EL (cell line): ENCODE results near the gene CFAP61.

Experiments
- DNase-seq: peaks from one replicate; pipeline ENCODE4 v3.0.0-alpha.2; 2016

The CFAP61 gene

GRCh38 chr20:20034486-20034885 lies 17.8 kb upstream of the CFAP61 start:
- peak; percentile 46 for DNase-seq

- no peak for DNase-seq
Measured at GRCh38 chr20:20036756-20037155, 15.6 kb upstream of the CFAP61 start.

DNA sequence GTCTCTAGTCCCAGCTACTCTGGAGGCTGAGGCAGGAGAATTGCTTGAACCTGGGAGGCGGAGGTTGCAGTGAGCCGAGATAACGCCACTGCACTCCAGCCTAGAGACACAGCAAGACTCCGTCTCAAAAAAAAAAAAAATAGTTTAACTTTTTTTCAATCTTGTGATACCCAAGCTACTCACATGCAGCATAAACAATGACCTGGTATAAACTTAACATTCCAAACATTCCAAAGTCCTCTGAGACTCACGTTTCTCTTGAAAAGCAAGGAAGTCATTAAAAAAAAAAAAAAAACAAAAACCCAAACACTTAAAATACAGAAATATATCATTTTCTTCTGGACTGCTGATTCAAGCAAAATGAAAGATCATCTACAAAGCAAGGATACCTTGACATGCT lies 14.4 kb upstream of the CFAP61 start:
- peak; percentile 76 for DNase-seq

GRCh38 chr20:20038586-20038985 lies 13.7 kb upstream of the CFAP61 start:
- DNase-seq: no peak

DNA sequence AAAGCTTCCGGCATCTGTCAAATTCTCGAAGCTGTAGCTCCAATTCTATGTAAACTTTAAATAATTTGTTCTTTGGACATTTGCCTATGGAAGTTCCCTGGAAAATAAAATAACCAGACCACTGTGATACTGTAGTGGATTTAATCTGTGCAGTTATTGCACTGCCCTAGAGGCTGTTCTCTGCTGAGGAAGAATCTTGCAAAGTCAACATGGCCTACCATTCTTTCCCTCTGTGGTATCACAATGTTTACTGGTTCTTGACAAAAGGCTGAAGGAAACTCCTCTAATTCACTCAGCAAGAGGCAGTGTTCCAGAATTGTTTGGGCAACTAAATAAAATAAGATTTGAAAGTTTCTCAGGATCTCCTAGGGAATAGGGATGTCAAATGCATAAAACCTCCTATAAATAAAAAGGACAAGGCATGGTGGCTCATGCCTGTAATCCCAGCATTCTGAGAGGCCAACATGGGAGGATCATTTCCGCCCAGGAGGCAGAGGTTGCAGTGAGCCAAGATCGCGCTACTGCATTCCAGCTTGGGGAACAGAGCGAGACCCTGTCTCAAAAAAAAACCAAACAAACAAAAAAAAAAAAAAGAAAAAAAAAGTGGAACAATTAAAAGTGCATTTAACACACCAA lies 12.5 kb upstream of the CFAP61 start:
- DNase-seq: no peak

DNA sequence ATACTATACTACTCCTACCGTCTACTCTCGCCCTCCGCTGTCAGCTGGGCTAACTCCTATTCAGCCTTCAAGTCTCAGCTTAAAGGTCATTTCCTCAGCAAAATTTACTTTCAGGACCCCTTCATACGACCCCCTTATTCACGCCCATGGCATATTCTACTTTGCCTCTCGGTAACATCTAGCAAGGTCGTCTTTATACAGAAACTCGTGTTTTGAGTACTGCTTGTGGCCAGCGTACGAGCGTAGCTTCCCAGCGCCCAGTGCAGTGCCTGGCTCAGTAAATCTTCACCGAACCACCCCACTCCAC lies 612 bp upstream of the CFAP61 start:
- no peak for DNase-seq

GRCh38 chr20:20060234-20060998 lies 8.1 kb downstream of the CFAP61 start:
- no peak for DNase-seq

- peak; percentile 4 for DNase-seq
Measured at GRCh38 chr20:20063941-20064702, 11.8 kb downstream of the CFAP61 start.

DNA sequence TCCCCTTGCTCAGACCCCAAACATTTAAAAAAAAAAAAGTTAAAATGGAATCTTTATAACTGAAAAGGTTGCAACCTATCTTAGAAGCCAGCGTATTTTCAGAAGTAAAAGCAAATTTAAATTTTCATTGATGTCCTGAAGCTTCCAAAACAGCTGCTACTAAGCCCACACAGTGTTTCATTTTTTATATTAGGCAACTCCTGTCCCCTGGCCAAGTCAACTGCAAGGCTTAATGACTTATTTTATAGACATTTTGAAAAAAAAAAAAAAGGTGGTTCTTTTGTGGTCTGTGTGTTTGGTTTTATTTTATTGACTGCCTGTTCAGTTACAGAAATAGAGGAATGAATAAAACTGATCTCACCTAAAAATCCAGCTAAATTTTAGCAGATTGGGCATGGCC lies 13.0 kb downstream of the CFAP61 start:
- no peak for DNase-seq

DNA sequence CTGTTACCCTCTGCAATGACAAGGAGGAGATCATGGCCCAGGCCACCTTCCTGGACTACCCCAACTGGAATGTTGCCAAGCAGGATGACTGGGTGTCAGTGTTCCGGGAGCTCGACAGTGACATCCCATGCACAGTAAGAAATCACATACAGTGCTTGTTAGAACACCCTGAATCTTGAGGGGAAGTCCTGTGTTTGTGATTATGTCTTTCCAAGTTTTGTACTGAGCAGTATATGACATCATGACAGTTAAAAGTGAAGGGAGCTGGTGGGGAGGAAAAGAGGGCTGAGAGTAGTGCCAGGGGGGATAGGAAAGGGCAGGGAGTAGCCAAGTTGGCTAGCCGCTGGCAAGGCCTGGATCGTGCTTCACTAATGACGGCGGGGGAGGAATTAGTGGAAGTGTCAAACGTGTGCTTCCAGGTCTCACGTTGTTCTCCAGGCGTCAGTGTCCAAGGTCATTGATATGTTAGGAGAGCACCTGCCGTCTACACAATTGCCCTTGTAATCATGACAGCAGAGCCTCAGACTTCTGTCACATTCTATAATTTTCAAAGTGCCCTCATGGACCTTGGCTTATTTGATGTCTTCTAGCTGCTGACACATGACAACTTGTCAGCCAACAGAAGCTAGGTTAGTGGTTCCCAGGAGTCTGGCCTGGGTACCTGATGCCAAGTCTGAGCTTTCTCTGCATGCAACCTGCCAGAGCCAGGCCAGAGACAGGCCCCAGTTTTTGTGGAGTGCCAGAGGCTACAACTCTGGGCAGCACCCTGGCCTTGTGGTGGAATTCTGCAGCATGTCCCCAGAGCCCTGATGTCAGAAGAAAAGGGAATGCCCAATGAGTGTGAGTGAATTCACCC lies 18.8 kb downstream of the CFAP61 start:
- no peak for DNase-seq

DNA sequence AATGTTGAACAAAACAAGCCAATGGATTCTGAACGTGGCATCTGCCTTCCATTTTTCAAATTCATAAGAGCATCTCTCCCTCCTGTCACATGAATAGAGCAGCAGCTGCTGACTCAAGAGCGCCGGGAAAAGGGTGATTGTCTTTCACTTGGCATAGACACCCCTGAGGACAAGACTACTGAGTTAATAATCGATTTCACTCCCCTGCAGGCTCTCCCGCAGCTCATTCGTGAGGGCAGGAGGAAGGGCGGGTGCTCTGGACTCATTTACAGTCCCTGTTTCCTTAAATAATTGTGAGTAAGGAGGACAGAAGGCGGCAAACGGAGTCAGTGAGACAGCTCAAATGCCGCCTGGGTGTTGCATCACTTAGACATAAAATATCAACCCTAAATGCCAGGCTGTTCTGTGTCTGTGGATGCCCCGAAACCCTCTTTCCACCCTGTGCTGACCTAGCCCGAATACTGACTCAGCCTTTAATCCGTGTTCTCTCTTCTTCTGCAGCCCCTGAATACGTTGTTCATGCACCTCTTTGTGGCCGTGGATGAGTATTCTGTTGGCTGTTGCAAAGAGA lies 21.6 kb downstream of the CFAP61 start:
- DNase-seq: no peak

- no peak for DNase-seq
Measured at GRCh38 chr20:20075032-20075431, 22.7 kb downstream of the CFAP61 start.

DNA sequence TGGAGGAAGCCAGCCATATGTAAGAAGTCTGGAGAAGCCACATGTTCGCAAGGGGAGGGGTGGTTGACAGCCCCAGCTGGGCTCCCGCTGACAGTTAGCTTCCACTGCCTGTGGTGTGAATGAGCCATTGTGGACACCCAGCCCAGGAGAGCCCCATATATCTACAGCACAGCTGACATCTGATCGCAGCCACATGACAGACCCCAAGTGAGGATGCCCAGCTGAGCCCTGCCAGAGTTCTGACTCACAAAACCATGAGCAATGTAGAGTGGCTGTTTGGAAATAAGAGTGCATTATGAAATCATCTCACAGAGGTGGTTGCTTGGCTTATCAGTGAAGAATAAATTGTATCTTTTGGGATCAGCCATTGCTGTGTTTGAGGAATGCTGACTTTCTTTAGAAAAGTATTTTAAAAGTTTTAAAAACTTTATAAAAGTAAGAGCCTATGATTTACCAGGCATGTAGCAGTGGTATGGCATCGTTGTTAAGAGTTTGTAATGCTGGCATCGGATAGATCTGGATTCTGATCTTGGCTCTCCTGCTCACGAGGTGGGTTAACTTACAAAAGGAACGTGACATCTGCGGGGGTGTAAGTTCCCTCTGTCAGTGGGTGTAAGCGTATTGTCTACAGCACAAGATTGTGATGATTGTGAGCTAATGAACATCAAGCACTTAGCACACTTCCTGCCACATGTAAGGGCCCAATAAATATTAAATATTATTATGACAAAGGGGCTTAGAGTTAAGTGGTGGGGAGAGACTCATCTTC lies 24.1 kb downstream of the CFAP61 start:
- peak; percentile 55 for DNase-seq

DNA sequence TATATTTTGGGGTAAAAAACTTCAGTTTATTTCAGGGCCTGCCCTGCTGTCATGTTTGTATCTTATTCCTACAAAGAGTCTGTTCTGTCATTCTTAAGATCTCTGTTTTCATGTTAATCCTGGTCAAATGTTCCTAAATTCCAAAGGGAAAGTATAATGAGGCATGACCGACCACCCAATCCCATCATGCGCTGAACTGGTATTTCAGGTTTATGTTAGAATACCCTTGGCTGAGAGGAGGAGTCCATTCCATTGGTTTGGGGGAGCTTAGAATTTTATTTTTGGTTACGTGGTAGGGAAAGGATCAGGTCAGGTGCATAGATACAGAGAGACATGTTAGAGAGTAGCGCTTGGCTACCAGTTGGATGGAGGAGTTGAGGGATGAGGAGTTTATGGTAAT lies 25.7 kb downstream of the CFAP61 start:
- no peak for DNase-seq

- no peak for DNase-seq
Measured at GRCh38 chr20:20079102-20079784, 26.9 kb downstream of the CFAP61 start.

DNA sequence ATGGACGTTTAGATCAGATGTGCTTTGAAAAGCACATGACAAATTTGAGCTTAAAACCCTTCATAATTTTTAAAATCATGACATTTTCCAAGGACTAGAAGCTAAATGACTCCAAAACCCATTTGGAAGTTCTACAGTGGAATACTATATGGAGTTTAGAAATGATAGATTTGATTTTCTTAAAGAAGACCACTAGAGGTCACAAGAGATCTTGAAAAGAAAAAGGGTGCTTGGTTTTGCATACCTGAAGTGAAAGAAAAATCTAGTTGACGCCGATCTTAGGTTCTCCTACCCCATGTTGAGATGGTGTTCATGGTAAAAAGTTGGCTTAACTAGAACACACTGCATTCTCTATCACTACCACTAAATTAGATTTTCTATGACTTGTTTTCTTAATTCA lies 31.5 kb downstream of the CFAP61 start:
- peak; percentile 21 for DNase-seq

DNA sequence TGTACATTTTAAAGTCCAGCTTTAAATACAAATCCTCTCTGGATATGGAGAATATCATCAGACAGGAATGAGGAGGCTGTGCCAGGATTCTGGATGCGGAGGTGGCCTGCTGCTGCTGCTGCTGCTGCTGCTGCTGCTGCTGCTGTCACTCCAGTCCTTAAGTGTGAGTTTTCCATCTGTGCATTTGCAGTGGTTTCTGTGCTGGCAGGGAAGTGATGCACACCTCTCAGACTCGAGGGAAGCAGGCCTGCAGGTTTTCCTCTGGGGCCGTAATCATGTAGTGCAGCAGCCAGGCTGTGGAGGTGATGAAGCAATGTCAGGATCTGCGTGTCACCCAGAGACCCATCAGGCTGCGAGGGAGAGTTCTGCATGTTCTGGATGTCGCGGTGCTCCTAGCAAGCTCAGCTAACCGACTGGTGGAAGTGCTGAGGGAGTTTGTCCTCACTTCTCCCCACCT lies 32.0 kb downstream of the CFAP61 start:
- DNase-seq: no peak

DNA sequence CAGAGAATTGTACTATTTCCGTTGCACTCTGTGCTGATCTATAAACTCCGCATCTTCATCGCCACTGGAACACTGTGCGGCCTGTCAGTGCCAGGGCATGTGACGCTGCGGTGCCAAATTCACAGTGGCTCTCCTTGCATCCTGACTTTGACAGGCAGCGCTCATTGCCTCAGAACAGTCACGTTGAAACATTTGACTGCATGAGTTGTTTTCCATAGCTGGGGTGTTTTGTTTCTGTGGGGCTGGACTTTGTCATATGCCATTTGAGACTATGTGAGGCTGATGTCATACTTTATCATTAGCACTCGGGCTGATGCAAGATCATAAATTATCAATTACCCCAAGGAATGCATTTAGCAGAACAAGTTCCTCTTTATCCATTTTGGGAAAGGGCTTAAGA lies 32.7 kb downstream of the CFAP61 start:
- DNase-seq: no peak

- DNase-seq: no peak
Measured at GRCh38 chr20:20085812-20086211, 33.5 kb downstream of the CFAP61 start.

GRCh38 chr20:20089018-20089417 lies 36.7 kb downstream of the CFAP61 start:
- DNase-seq: no peak

GRCh38 chr20:20089939-20090338 lies 37.6 kb downstream of the CFAP61 start:
- DNase-seq: no peak
